IgD-negative memory B cell (primary cell): Measurements from ENCODE around the gene CDH16. TPM values are rescaled to one million over a fixed set of nuclear protein-coding genes. Genes with fewer than 3 reads are reported as not detected.
"Not testable (repeated sequence)": the region's sequence is repeated elsewhere in the genome, so short reads cannot be mapped to it uniquely, and the experiment has no call there.

ENCODE experiments used
- H3K27ac Mint-ChIP-seq, 3 donors: one replicate each; pipeline ENCODE4 v1.8.0; 2020 to 2022; ENCODE audit warnings: mild to moderate bottlenecking in 3 of 3, mixed read lengths in 3 of 3, moderate library complexity in 1 of 3
- H3K27me3 Mint-ChIP-seq: one replicate; pipeline ENCODE4 v1.8.0; 2021; ENCODE audit warnings: mixed read lengths
- H3K36me3 Mint-ChIP-seq: one replicate; pipeline ENCODE4 v1.8.0; 2020; ENCODE audit warnings: mild to moderate bottlenecking, mixed read lengths
- H3K4me1 Mint-ChIP-seq, 3 donors: one replicate each; pipeline ENCODE4 v1.8.0; 2020 to 2022; ENCODE audit warnings: mixed read lengths in 3 of 3, mild to moderate bottlenecking in 1 of 3
- H3K4me3 Mint-ChIP-seq, 4 donors: one replicate each; pipeline ENCODE4 v1.8.0; 2020 to 2022; ENCODE audit warnings: mild to moderate bottlenecking in 4 of 4, mixed read lengths in 4 of 4, moderate library complexity in 3 of 4
- H3K9me3 Mint-ChIP-seq, 3 donors: one replicate each; pipeline ENCODE4 v1.8.0; 2020 to 2021; ENCODE audit warnings: mixed read lengths in 3 of 3, mild to moderate bottlenecking in 1 of 3
- polyA plus RNA-seq: library from polyadenylated mRNA; unstranded; fragments of 300-500 nt; fragmentation: Illumina TruSeq; gene quantifications from one replicate; pipeline ENCODE4 v1.2.3, GENCODE V29; 2021

The CDH16 gene
- polyA plus RNA-seq, 1 donor from 2014 or later, result not detected

GRCh38 chr16:66874079-66874775 is 44.5 kb downstream of the CDH16 start:
- H3K27me3 Mint-ChIP-seq, result peaks cover 1% of the 10 kb centered on the region
- peaks cover 9 to 18% (median 10%) of the 10 kb centered on the region in 3 donors for H3K4me1 Mint-ChIP-seq
- H3K27ac Mint-ChIP-seq, result peak overlapping the region in 2 of 3 donors; percentile 47 to 60
- peak overlapping the region in 3 of 4 donors; percentile 2 to 47 (median 41) for H3K4me3 Mint-ChIP-seq
- H3K36me3 Mint-ChIP-seq, result no peaks in the 10 kb centered on the region
- peaks cover 0 to 4% (median 3%) of the 10 kb centered on the region in 3 donors for H3K9me3 Mint-ChIP-seq

- no peak overlapping the region for H3K4me3 Mint-ChIP-seq
- H3K9me3 Mint-ChIP-seq, result peaks cover 0 to 4% (median 3%) of the 10 kb centered on the region in 3 donors
- peaks cover 9 to 18% (median 10%) of the 10 kb centered on the region in 3 donors for H3K4me1 Mint-ChIP-seq
- no peak overlapping the region for H3K27ac Mint-ChIP-seq
- H3K36me3 Mint-ChIP-seq, result no peaks in the 10 kb centered on the region
- H3K27me3 Mint-ChIP-seq, result peaks cover 1% of the 10 kb centered on the region
Observed at GRCh38 chr16:66873685-66874055, 45.0 kb downstream of the CDH16 start.

DNA sequence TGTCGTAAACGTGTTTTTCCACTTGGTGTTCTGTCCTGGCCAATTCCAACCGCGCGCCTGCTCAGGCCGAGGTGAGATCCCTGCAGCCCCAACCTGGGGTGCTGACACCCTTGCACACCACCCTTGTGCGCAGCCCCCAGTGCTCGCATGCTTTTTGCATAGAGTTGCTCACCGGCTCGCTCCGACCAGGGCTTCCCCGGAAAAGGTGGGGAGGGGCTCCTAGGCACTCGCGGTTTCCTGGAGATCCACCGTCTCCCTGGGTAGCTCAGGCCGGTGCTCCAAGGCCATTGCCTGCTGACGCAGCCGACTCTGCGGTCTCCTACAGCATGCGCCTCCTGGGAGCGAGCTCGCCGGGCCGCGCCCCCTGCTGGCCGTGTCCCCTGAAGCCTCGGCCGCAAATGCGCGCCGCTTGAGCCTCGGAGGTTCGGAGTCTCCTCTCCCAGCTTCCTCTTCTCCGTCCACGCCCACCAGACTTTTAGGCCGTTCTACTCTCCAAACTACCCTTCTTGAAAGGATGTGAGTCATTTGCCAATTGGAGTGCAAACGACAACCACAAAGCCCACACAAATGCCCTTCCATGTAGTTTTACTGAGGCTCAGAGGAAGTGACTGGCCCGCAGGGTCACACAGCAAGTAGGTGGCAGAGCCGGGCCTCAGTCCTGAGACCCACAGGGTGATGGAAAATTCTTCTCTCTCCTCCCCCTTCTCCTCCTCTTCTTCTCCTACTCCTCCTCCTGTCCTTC is 45.6 kb downstream of the CDH16 start:
- Mint-ChIP-seq H3K9me3 (peaks cover 0 to 4% (median 3%) of the 10 kb centered on the region in 3 donors), H3K4me3 (peak overlapping the region; percentile 16 to 91 (median 81)), H3K4me1 (peaks cover 9 to 15% (median 10%) of the 10 kb centered on the region in 3 donors), H3K27ac (peak overlapping the region in 1 of 3 donors; percentile 76), H3K36me3 (no peaks in the 10 kb centered on the region), H3K27me3 (peaks cover 1% of the 10 kb centered on the region)

DNA sequence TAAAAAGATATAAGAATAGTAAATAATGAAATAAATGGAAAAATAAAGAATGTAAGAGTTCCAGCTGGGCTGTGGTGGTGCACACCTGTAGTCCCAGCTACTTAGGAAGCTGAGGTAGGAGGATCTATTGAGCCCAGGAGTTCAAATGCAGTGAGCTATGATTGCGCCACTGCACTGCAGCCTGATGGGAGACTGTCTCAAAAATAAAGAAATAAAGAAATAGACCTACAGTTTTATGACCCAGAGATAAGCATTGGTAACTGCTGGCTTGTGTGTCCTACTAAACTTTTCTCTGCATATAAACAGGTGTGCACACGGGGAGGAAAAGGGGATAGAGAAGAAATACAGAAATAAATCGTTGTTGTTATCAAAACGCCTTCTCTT is 46.1 kb downstream of the CDH16 start:
- H3K4me3 Mint-ChIP-seq, result peak overlapping the region; percentile 16 to 91 (median 81)
- H3K36me3 Mint-ChIP-seq, result no peaks in the 10 kb centered on the region
- peaks cover 1% of the 10 kb centered on the region for H3K27me3 Mint-ChIP-seq
- no peak overlapping the region for H3K27ac Mint-ChIP-seq
- H3K4me1 Mint-ChIP-seq, result peaks cover 11 to 15% (median 11%) of the 10 kb centered on the region in 3 donors
- H3K9me3 Mint-ChIP-seq, result peaks cover 0 to 4% (median 3%) of the 10 kb centered on the region in 3 donors

- Mint-ChIP-seq H3K4me3 (no peak overlapping the region), H3K36me3 (no peaks in the 10 kb centered on the region), H3K27ac (no peak overlapping the region), H3K27me3 (peaks cover 1% of the 10 kb centered on the region), H3K9me3 (peaks cover 0 to 4% (median 3%) of the 10 kb centered on the region in 3 donors), H3K4me1 (peaks cover 11 to 15% (median 11%) of the 10 kb centered on the region in 3 donors)
Observed at GRCh38 chr16:66871840-66872239, 46.8 kb downstream of the CDH16 start.

DNA sequence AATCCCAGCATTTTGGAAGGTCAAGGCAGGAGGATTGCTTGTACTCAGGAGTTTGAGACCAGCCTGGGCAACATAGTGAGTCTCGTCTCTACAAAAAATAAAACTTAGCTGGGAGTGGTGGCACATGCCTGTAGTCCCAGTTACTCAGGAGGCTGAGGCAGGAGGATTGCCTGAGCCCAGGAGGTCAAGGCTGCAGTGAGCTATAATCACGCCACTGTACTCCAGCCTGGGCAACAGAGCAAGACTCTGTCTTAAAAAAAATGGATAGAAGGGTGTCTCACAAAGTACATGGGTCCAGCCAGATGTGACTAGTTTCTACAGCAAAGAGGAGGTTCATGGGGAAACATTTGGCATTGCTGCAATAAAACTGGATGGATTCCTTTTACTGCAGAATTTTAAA is 47.3 kb downstream of the CDH16 start:
- not testable (repeated sequence) for H3K27me3 Mint-ChIP-seq, H3K4me3 Mint-ChIP-seq, H3K36me3 Mint-ChIP-seq, H3K9me3 Mint-ChIP-seq, H3K27ac Mint-ChIP-seq
- H3K4me1 Mint-ChIP-seq, result peaks cover 11 to 15% (median 11%) of the 10 kb centered on the region in 3 donors

DNA sequence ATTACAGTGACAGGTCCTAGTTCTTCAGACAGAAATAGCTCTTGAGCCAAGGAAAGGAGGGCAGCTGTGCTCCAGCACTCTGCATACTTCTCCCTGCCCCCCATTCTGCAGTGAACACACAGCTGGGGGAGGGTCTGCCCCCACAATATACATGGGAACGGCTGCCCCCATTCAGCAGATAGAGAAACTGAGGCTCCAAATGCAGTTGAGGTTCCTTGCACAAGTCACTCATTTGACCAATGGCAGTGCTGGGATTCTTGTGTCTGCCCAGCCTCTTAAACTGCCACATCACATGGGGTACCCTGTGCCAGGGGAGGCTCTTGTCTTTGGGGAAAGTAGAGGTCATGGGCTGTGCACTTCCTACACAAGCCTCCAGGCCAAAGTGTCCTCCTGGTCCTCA is 49.3 kb downstream of the CDH16 start:
- Mint-ChIP-seq H3K36me3 (no peaks in the 10 kb centered on the region), H3K9me3 (no peaks in the 10 kb centered on the region), H3K4me1 (peaks cover 11 to 14% (median 11%) of the 10 kb centered on the region in 3 donors), H3K27ac (no peak overlapping the region), H3K27me3 (peaks cover 1% of the 10 kb centered on the region), H3K4me3 (no peak overlapping the region)

GRCh38 chr16:66863707-66864106 is 55.0 kb downstream of the CDH16 start:
- Mint-ChIP-seq H3K4me1 (peaks cover 0 to 2% (median 1%) of the 10 kb centered on the region in 3 donors), H3K4me3 (no peak overlapping the region), H3K27ac (no peak overlapping the region), H3K27me3 (no peaks in the 10 kb centered on the region), H3K36me3 (no peaks in the 10 kb centered on the region), H3K9me3 (no peaks in the 10 kb centered on the region)

DNA sequence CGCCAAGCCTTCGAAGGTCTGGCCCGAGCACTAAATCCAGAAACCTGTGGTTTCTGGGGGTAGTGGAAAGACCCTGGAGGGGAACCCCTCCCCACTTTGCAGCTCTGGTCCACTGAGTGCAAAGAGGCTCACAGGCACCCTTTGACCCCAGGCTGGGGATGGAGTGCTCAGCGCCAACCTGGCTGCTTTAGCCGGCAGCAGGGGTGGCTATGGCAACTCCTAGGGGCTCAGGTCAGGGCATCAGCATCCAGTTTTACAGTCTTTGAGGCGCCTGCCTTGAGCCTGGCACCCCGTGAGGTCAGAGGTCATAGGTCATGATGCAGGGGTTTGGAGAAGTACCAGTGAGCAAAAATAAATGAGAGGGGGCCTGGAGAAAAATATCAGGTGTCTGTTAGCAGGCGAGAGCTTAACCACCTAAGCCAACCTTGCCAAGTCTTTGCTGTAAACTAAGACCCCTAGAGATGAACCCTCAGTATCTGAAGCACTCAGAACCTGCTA is 56.6 kb downstream of the CDH16 start:
- Mint-ChIP-seq H3K4me3 (no peak overlapping the region), H3K27ac (no peak overlapping the region), H3K27me3 (no peaks in the 10 kb centered on the region), H3K9me3 (no peaks in the 10 kb centered on the region), H3K36me3 (no peaks in the 10 kb centered on the region), H3K4me1 (peaks cover 0 to 3% (median 0%) of the 10 kb centered on the region in 3 donors)

GRCh38 chr16:66859397-66860068 is 59.2 kb downstream of the CDH16 start:
- Mint-ChIP-seq H3K9me3 (no peaks in the 10 kb centered on the region), H3K4me1 (peaks cover 0 to 4% (median 0%) of the 10 kb centered on the region in 3 donors), H3K36me3 (no peaks in the 10 kb centered on the region), H3K4me3 (no peak overlapping the region), H3K27me3 (no peaks in the 10 kb centered on the region), H3K27ac (no peak overlapping the region)

GRCh38 chr16:66858740-66859396 is 59.8 kb downstream of the CDH16 start:
- no peaks in the 10 kb centered on the region for H3K27me3 Mint-ChIP-seq
- H3K4me3 Mint-ChIP-seq, result no peak overlapping the region
- H3K4me1 Mint-ChIP-seq, result peaks cover 0 to 4% (median 0%) of the 10 kb centered on the region in 3 donors
- no peaks in the 10 kb centered on the region for H3K9me3 Mint-ChIP-seq
- no peak overlapping the region for H3K27ac Mint-ChIP-seq
- peaks cover 1% of the 10 kb centered on the region for H3K36me3 Mint-ChIP-seq

Other genes starting within 250 kb of the CDH16 start
- 0.19 TPM for gene CMTM4, start 222.1 kb downstream of the CDH16 start, polyA plus RNA-seq
- 29.4 TPM for gene DYNC1LI2, start 167.3 kb downstream of the CDH16 start, polyA plus RNA-seq
- gene TERB1, start 117.3 kb downstream of the CDH16 start, polyA plus RNA-seq, result not detected
- 55.5 TPM for gene NAE1, start 87.9 kb downstream of the CDH16 start, polyA plus RNA-seq
- not detected for gene CA7, start 74.5 kb downstream of the CDH16 start, polyA plus RNA-seq
- 0.78 TPM for gene PDP2, start 38.4 kb downstream of the CDH16 start, polyA plus RNA-seq
- gene RRAD, start 6.7 kb upstream of the CDH16 start, polyA plus RNA-seq, result not detected
- 104 TPM for gene CIAO2B, start 15.5 kb upstream of the CDH16 start, polyA plus RNA-seq
- 26.9 TPM for gene CES2, start 16.6 kb upstream of the CDH16 start, polyA plus RNA-seq
- 0.35 TPM for gene CES3, start 42.4 kb upstream of the CDH16 start, polyA plus RNA-seq
- gene CES4A, start 69.7 kb upstream of the CDH16 start, polyA plus RNA-seq, result 1.4 TPM
- 43.3 TPM for gene CBFB, start 110.3 kb upstream of the CDH16 start, polyA plus RNA-seq
- gene PHAF1, start 191.1 kb upstream of the CDH16 start, polyA plus RNA-seq, result 14.5 TPM
- 0.45 TPM for gene B3GNT9, start 232.1 kb upstream of the CDH16 start, polyA plus RNA-seq
- gene TRADD, start 241.0 kb upstream of the CDH16 start, polyA plus RNA-seq, result 103 TPM
- 3.7 TPM for gene FBXL8, start 241.1 kb upstream of the CDH16 start, polyA plus RNA-seq
- not detected for gene HSF4, start 245.9 kb upstream of the CDH16 start, polyA plus RNA-seq